Measurements from ENCODE around the gene GPC5.

DNA sequence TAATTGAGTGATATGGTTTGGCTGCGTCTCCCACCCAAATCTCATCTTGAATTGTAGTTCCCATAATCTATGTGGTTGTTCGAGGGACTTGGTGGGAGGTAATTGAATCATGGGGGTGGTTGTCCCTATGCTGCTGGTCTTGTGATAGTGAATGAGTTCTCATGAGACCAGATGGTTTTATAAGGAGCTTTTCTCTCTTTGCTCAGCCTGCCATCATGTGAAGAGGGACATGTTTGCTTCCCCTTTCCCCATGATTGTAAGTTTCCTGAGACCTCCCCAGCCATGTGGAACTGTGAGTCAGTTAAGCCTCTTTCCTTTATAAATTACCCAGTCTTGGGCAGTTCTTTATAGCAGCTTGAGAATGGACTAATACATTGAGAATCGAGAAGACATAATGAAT, 480.1 kb downstream of the GPC5 start:
- TF ChIP-seq EZH2 (IDR thresholded peaks at IDR 0.05; ENCODE audit: insufficient read depth, poor library complexity, severe bottlenecking), result no peak
- TF ChIP-seq EZH2phosphoT487 (IDR thresholded peaks at IDR 0.05; ENCODE audit: insufficient read depth, low read depth), result no peak

Measured in GM23248 (cell line).